K562 (cell line): ENCODE measurements around the gene PKIB. TPM values are rescaled to one million over a fixed set of nuclear protein-coding genes. Genes with fewer than 3 reads are reported as not detected.

Experiments used
- ATAC-seq: fragments of 200-7000 bp; cut with Tn5 transposase; 3 replicates; pipeline ENCODE4 v1.9.1; 2020; ENCODE audit warnings: moderate library complexity
- BruUV-seq: library from RNA; stranded (reverse); fragments of 400-500 nt; replicated peaks from 2 replicates; lab custom pipeline; 2021; lab: Mats Ljungman, UMichigan
- CTCF ChIA-PET: fragments of 300-600 bp; formaldehyde crosslinking; extraction: SDS; loops from one replicate; lab custom pipeline; 2021; ENCODE audit warnings: low intra/inter-chr PET ratio; lab: Yijun Ruan, JAX
- POLR2A ChIA-PET: fragments of 300-600, 350-650 bp; sonication (Branson Sonifier 250); formaldehyde crosslinking; extraction: SDS; loops from one replicate; lab custom pipeline; 2021; ENCODE audit warnings: antibody characterized with exemption, inconsistent platforms; lab: Yijun Ruan, JAX
- DNase-seq, 4 experiments: peaks; one replicate each; pipeline versions ENCODE4 v3.0.0 to v3.0.0-alpha.2; 2011 to 2018; ENCODE audit warnings: low spot score in 3 of 4, mixed read lengths in 3 of 4; ENCODE audit errors: extremely low read depth in 1 of 4
- FAIRE-seq: peaks from 2 replicates; lab custom pipeline; 2011; peaks lifted over from hg19 to GRCh38; lab: Jason Lieb, UNC
- H2AFZ ChIP-seq: 2 replicates; pipeline ENCODE4 v1.6.0; 2011; ENCODE audit warnings: low read depth, low read length, control low read depth, inconsistent platforms
- H3K27ac ChIP-seq: fragments of 200-600 bp; 3 replicates; pipeline ENCODE4 v1.8.0; 2011; ENCODE audit warnings: low read depth, mild to moderate bottlenecking, control low read depth, inconsistent platforms, low read length, moderate library complexity, mixed read lengths; ENCODE audit errors: extremely low read depth
- H3K27me3 ChIP-seq, 2 experiments: fragments of 300-600 bp in 1 of 2; 2 replicates in 1 of 2; 3 replicates in 1 of 2; pipeline versions ENCODE4 v1.6.0 to v1.8.0; 2011; ENCODE audit warnings: inconsistent platforms in 2 of 2, low read length in 2 of 2, mild to moderate bottlenecking in 1 of 2, mixed read lengths in 1 of 2, moderate library complexity in 1 of 2; ENCODE audit not compliant: control insufficient read depth in 2 of 2, insufficient read depth in 2 of 2
- H3K36me3 ChIP-seq: fragments of 300-600 bp; 3 replicates; pipeline ENCODE4 v1.8.0; 2011; ENCODE audit warnings: mild to moderate bottlenecking, low read length, inconsistent platforms; ENCODE audit not compliant: control insufficient read depth, insufficient read depth
- H3K4me1 ChIP-seq, 2 experiments: fragments of 200-600 bp in 1 of 2; replicated peaks in 1 of 2; 2 replicates in 1 of 2; 3 replicates in 1 of 2; pipeline versions ENCODE4 v1.5.1 to v1.8.0; 2011; ENCODE audit warnings: inconsistent platforms in 2 of 2, low read length in 2 of 2, mild to moderate bottlenecking in 1 of 2, mixed read lengths in 1 of 2, moderate library complexity in 1 of 2; ENCODE audit not compliant: control insufficient read depth in 2 of 2, insufficient read depth in 2 of 2
- H3K4me2 ChIP-seq: 2 replicates; pipeline ENCODE4 v1.6.1; 2011; ENCODE audit warnings: low read length, control low read depth, inconsistent platforms, mixed read lengths; ENCODE audit not compliant: insufficient read depth
- H3K4me3 ChIP-seq: fragments of 200-600 bp; sonication (generic), shearing (Covaris generic); 2 replicates; pipeline ENCODE4 v1.5.1; 2016; ENCODE audit warnings: control low read depth, inconsistent platforms
- H3K79me2 ChIP-seq: fragments of 200-600 bp; 3 replicates; pipeline ENCODE4 v1.8.0; 2011; ENCODE audit warnings: low read length, inconsistent platforms; ENCODE audit not compliant: control insufficient read depth, insufficient read depth
- H3K9ac ChIP-seq, 2 experiments: 2 replicates each; pipeline versions ENCODE4 v1.6.0 to v1.6.1; 2011; ENCODE audit warnings: low read depth in 2 of 2, low read length in 2 of 2, control low read depth in 1 of 2, inconsistent platforms in 1 of 2, mild to moderate bottlenecking in 1 of 2, mixed read lengths in 1 of 2; ENCODE audit not compliant: insufficient read depth in 1 of 2
- H3K9me1 ChIP-seq: one replicate; pipeline ENCODE4 v1.6.0; 2011; ENCODE audit warnings: inconsistent platforms, mild to moderate bottlenecking, low read length, moderate library complexity; ENCODE audit not compliant: control insufficient read depth, insufficient read depth
- H3K9me3 ChIP-seq: replicated peaks from 2 replicates; pipeline ENCODE4 v1.5.1; 2011; ENCODE audit warnings: low read depth, low read length, inconsistent platforms; ENCODE audit not compliant: control insufficient read depth, insufficient read depth
- H4K20me1 ChIP-seq: replicated peaks from 2 replicates; pipeline ENCODE4 v1.6.1; 2011; ENCODE audit warnings: low read length, inconsistent platforms, mixed read lengths; ENCODE audit not compliant: control insufficient read depth, insufficient read depth
- COPS2 ChIP-seq: fragments of 450-650 bp; conservative IDR thresholded peaks from 2 replicates; pipeline ENCODE4 v1.6.1; 2016; ENCODE audit warnings: mild to moderate bottlenecking, moderate library complexity
- FOSL1 ChIP-seq: fragments of 200-800 bp; sonication (Bioruptor generic); conservative IDR thresholded peaks from 2 replicates; pipeline ENCODE4 v1.6.1; 2016; ENCODE audit warnings: missing genetic modification characterization, missing compliant biosample characterization
- U2AF1 ChIP-seq: fragments of 200-400 bp; formaldehyde crosslinking; optimal IDR thresholded peaks from 2 replicates; pipeline ENCODE3; 2017; ENCODE audit warnings: mild to moderate bottlenecking, low read depth, low read length, moderate library complexity
- ZNF143 ChIP-seq: sonication (generic); formaldehyde crosslinking; IDR thresholded peaks from 2 replicates; pipeline ENCODE4 v1.9.0; 2022; ENCODE audit warnings: mild to moderate bottlenecking, missing genetic modification reagents
- ZNF277 ChIP-seq: fragments of 250-450 bp; sonication (Bioruptor Pico); IDR thresholded peaks from 2 replicates; pipeline ENCODE4 v1.8.0; 2022; ENCODE audit warnings: inconsistent platforms, mild to moderate bottlenecking, moderate library complexity, borderline replicate concordance
- ZNF445 ChIP-seq: fragments of 250-450 bp; sonication (Bioruptor Pico); IDR thresholded peaks from 2 replicates; pipeline ENCODE4 v1.4.0; 2020; ENCODE audit warnings: low read depth, mild to moderate bottlenecking, moderate library complexity
- WGBS: fragments of 100-300 bp; shearing (Covaris generic); methylation state at CpG from one replicate; pipeline ENCODE4 v1.1.6; 2016; ENCODE audit warnings: low coverage, mixed read lengths; ENCODE audit not compliant: insufficient coverage; ENCODE audit errors: missing lambda C conversion rate; 5-methylcytosine and 5-hydroxymethylcytosine counted together
- in situ Hi-C: fragments of 300-500 bp; cut with MboI; formaldehyde crosslinking; loops from 4 replicates; pipeline ENCODE4 v1.15.0; 2018; ENCODE audit warnings: inconsistent platforms, mixed read lengths
- intact Hi-C: fragments of 100-400 bp; cut with micrococcal nuclease; formaldehyde crosslinking; loops from 2 replicates; pipeline ENCODE4 v1.14.2; 2022
- polyA plus RNA-seq, 8 experiments: library from polyadenylated mRNA; depleted of rRNA in 4 of 8; stranded (reverse) in 5 of 8; unstranded in 3 of 8; fragments of >200 nt; fragmentation: Nextera tagmentation in 2 of 8; fragmentation: Illumina TruSeq in 1 of 8; extraction: Ambion mirVana in 2 of 8; extraction: Trizol in 1 of 8; gene quantifications; 2 replicates each; pipeline versions ENCODE4 v1.2.1 to v1.2.3, GENCODE V29; 2011 to 2014; ENCODE audit warnings: inconsistent platforms in 1 of 8, missing spikeins in 1 of 8
- total RNA-seq, 7 experiments: library from RNA; depleted of rRNA in 6 of 7; stranded (reverse); fragments of >200 nt in 6 of 7; fragmentation: Illumina TruSeq in 2 of 7; extraction: Trizol in 2 of 7; gene quantifications; 2 replicates each; pipeline versions ENCODE4 v1.2.1 to v1.2.3, GENCODE V29; 2011 to 2021; ENCODE audit warnings: low replicate concordance in 1 of 7
- TF ChIP-seq, protein P1 (sequence below): fragments of 450-650 bp; IDR thresholded peaks from 2 replicates; pipeline ENCODE4 v1.6.1; 2016
- TF ChIP-seq, protein P2 (sequence below): sonication (generic); formaldehyde crosslinking; IDR thresholded peaks from 2 replicates; pipeline ENCODE4 v1.8.1; 2023; ENCODE audit warnings: mild to moderate bottlenecking, missing genetic modification reagents

The PKIB gene
- total and polyA plus RNA-seq, 9 of the 15 experiments (the other 6 are each of a cell fraction or from before 2014, with no cell fraction given), result 14.8 to 37.5 (median 27.4) TPM

DNA sequence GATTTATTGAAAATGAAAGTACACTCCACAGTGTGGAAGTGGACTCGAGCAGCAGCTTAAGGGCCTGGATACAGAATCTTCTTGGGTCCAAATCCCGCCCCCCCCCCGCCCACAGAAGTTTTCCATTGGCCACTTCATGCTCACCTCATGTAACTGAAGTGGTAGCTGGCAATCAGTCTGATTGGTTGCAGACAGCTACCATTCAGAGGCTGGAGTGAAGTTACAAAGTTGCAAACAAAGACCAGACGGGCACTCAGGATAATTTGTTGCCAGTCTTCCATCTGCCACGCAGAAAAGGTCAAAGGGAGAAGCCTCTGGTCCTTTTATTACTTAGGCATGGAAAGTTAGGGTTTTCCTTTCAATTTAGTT lies 143.5 kb downstream of the PKIB start:
- no peaks in the 10 kb centered on the region for H3K36me3 ChIP-seq
- H3K9ac ChIP-seq, result no peak overlapping the region
- no peak for ATAC-seq
- H3K4me2 ChIP-seq, result no peak overlapping the region
- DNase-seq, result no peak
- H4K20me1 ChIP-seq, result no peaks in the 10 kb centered on the region
- no peaks in the 10 kb centered on the region for H3K79me2 ChIP-seq
- BruUV-seq, result no TSS peak
- POLR2A ChIA-PET, result interaction anchor here (0.8 kb wide), 1 partner anchor 13 kb away, joined by 3 read pairs; no protein-coding TSS in a partner anchor
- no peaks in the 10 kb centered on the region for H3K27me3 ChIP-seq
- H3K9me3 ChIP-seq, result no peaks in the 10 kb centered on the region
- no peaks in the 10 kb centered on the region for H3K4me1 ChIP-seq
- H2AFZ ChIP-seq, result peak overlapping the region; percentile 51; the same call in 1 of the 2 replicates
- 6% methylated on average over 5 of the region's 5 CpGs for WGBS
- CTCF ChIA-PET, result no interaction called here
- intact Hi-C loops, result no loop called here
- TF ChIP-seq COPS2, result no peak
- TF ChIP-seq, protein P1, sequence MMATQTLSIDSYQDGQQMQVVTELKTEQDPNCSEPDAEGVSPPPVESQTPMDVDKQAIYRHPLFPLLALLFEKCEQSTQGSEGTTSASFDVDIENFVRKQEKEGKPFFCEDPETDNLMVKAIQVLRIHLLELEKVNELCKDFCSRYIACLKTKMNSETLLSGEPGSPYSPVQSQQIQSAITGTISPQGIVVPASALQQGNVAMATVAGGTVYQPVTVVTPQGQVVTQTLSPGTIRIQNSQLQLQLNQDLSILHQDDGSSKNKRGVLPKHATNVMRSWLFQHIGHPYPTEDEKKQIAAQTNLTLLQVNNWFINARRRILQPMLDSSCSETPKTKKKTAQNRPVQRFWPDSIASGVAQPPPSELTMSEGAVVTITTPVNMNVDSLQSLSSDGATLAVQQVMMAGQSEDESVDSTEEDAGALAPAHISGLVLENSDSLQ, result 0 out of 2 replicates have a peak, but pooled peaks have one; percentile 23
- H3K9me1 ChIP-seq, result no peaks in the 10 kb centered on the region
- in situ Hi-C loops, result no loop called here
- no peak overlapping the region for H3K27ac ChIP-seq
- no peak for FAIRE-seq
- no peak overlapping the region for H3K4me3 ChIP-seq

DNA sequence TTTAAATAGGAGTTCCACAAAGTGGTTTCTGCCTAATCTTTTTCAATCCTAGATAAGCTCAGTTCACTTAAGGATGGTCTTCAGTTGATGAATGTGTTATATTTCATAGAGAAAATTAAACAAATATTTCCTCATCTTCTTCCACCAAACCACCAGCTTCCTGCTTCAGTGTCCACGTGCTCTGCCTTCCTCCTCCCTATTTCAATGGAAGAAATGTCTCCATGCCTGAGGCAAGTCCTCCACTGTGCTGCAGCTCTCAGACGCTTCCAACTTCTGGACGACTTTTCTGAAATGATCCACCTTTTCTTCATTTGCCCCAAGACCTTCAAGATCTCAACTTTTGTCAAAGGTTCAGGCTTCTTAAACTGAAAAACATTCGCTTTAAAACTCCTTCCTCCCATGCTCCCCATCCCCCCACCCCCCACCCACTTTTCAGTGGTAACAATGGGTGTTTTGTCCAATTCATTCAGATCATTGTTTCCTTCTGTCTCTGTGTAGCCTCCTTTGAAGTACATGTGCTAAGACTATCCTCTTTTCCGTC lies 144.1 kb downstream of the PKIB start:
- no peak overlapping the region for H3K4me2 ChIP-seq
- H3K27ac ChIP-seq, result no peak overlapping the region
- no peaks in the 10 kb centered on the region for H3K4me1 ChIP-seq
- POLR2A ChIA-PET, result no interaction called here
- ATAC-seq (no peak), FAIRE-seq (no peak), DNase-seq (no peak)
- H3K4me3 ChIP-seq, result no peak overlapping the region
- no peaks in the 10 kb centered on the region for H3K9me1 ChIP-seq
- CTCF ChIA-PET, result no interaction called here
- in situ Hi-C loops, result no loop called here
- intact Hi-C loops, result no loop called here
- H4K20me1 ChIP-seq, result no peaks in the 10 kb centered on the region
- WGBS, result 3% methylated on average over 4 of the region's 5 CpGs
- no peaks in the 10 kb centered on the region for H3K27me3 ChIP-seq
- H3K9me3 ChIP-seq, result no peaks in the 10 kb centered on the region
- H2AFZ ChIP-seq, result no peak overlapping the region
- no TSS peak for BruUV-seq
- H3K9ac ChIP-seq, result no peak overlapping the region
- H3K79me2 ChIP-seq, result no peaks in the 10 kb centered on the region
- no peaks in the 10 kb centered on the region for H3K36me3 ChIP-seq
- no peak for TF ChIP-seq ZNF143
- TF ChIP-seq, protein P2, sequence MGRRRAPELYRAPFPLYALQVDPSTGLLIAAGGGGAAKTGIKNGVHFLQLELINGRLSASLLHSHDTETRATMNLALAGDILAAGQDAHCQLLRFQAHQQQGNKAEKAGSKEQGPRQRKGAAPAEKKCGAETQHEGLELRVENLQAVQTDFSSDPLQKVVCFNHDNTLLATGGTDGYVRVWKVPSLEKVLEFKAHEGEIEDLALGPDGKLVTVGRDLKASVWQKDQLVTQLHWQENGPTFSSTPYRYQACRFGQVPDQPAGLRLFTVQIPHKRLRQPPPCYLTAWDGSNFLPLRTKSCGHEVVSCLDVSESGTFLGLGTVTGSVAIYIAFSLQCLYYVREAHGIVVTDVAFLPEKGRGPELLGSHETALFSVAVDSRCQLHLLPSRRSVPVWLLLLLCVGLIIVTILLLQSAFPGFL (CRISPR knock-in tag), result no peak
- TF ChIP-seq U2AF1, result no peak
- TF ChIP-seq ZNF277 (CRISPR knock-in tag), result no peak
- no peak for TF ChIP-seq ZNF445 (CRISPR knock-in tag)
- no peak for TF ChIP-seq FOSL1 (tag)
